ENCODE data around the gene ADAMTS20.

GRCh38 chr12:43599066-43599465 lies 47.1 kb upstream of the ADAMTS20 start:
- TF ChIP-seq POLR2A (IDR thresholded peaks at IDR 0.05): no peak
- TF ChIP-seq POLR2AphosphoS5 (IDR thresholded peaks at IDR 0.05): no peak

All from upper lobe of left lung (tissue), 4 donors.